Thyroid gland (tissue), 4 donors: Measurements from ENCODE around the gene TIAL1. TPM values are rescaled to one million over a fixed set of nuclear protein-coding genes. Genes with fewer than 3 reads are reported as not detected.
"Not testable (repeated sequence)": the region's sequence is repeated elsewhere in the genome, so short reads cannot be mapped to it uniquely, and the experiment has no call there.

Experiments used
- DNase-seq, 2 donors: peaks; one replicate each; pipeline ENCODE4 v3.0.0-alpha.2; 2019
- H3K27ac ChIP-seq, 3 donors: fragments of 200-600 bp; sonication (generic); 1 replicate in 2 of 3; 2 replicates in 1 of 3; pipeline ENCODE4 v1.5.1; 2016 to 2019; ENCODE audit warnings: mild to moderate bottlenecking in 1 of 3, moderate library complexity in 1 of 3
- H3K27me3 ChIP-seq: fragments of 200-600 bp; sonication (generic); one replicate; pipeline ENCODE4 v1.5.1; 2019
- H3K36me3 ChIP-seq, 2 donors: fragments of 200-600 bp; sonication (generic); one replicate each; pipeline ENCODE4 v1.5.1; 2016 to 2019
- H3K4me1 ChIP-seq, 2 donors: fragments of 200-600 bp; sonication (generic); one replicate each; pipeline ENCODE4 v1.5.1; 2017 to 2019
- H3K4me3 ChIP-seq, 3 donors: fragments of 200-600 bp; sonication (generic); replicated peaks in 1 of 3; 1 replicate in 2 of 3; 2 replicates in 1 of 3; pipeline ENCODE4 v1.5.1; 2016; ENCODE audit warnings: mild to moderate bottlenecking in 1 of 3
- H3K9me3 ChIP-seq: fragments of 200-600 bp; sonication (generic); one replicate; pipeline ENCODE4 v1.5.1; 2017
- POLR2A ChIP-seq, 2 donors: fragments of 450-650 bp; IDR thresholded peaks; one replicate each; pipeline ENCODE4 v1.6.1; 2017; ENCODE audit warnings: antibody characterized with exemption in 2 of 2, mild to moderate bottlenecking in 2 of 2, moderate library complexity in 1 of 2
- WGBS, 2 donors: methylation state at CpG; one replicate each; pipeline ENCODE4 v1.1.5; 2017; 5-methylcytosine and 5-hydroxymethylcytosine counted together
- intact Hi-C: fragments of 100-400 bp; cut with DNase I; formaldehyde crosslinking; loops from one replicate; pipeline ENCODE4 v1.15.1; 2023
- total RNA-seq, 4 donors: library from RNA; depleted of rRNA; stranded (reverse); fragments of >200 nt; gene quantifications; one replicate each; pipeline ENCODE4 v1.2.3, GENCODE V29; 2016
- TF ChIP-seq, protein P1 (sequence below), 6 experiments: fragments of 200-600 bp in 3 of 6; fragments of 450-650 bp in 3 of 6; sonication (generic) in 3 of 6; IDR thresholded peaks; one replicate each; pipeline ENCODE4 v1.5.1; 2016 to 2019; ENCODE audit warnings: antibody characterized with exemption in 6 of 6, mild to moderate bottlenecking in 2 of 6, inconsistent platforms in 1 of 6, moderate library complexity in 1 of 6

The TIAL1 gene
- total RNA-seq, 4 donors from 2014 or later = 89.3 to 119 (median 95.5) TPM

DNA sequence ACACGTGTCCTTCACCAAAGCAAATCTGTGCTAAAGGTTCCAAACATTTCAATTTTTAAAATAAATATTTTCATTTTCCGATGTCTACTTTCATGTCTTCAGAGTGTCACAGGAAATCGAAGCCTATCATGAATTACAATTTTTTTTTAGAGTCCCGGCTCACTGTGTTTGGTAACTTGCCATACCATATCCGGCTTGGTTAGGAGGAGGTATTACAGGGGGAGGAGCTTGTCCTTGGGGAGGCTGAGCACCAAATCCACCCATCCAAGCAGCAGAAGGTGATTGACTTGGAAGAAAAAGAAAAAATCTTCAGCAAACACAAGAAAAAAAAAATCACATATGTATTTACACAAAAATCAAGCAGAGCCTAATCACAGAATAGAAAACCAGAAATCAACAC lies 21.3 kb downstream of the TIAL1 start:
- DNase-seq = no peak
- no peaks in the 10 kb centered on the region for H3K27me3 ChIP-seq
- no peak overlapping the region for H3K4me3 ChIP-seq
- WGBS, 2 donors = 69 to 81% methylated on average over 5 of the region's 5 CpGs
- no peak overlapping the region for H3K27ac ChIP-seq
- intact Hi-C loops = no loop called here
- TF ChIP-seq, protein P1, sequence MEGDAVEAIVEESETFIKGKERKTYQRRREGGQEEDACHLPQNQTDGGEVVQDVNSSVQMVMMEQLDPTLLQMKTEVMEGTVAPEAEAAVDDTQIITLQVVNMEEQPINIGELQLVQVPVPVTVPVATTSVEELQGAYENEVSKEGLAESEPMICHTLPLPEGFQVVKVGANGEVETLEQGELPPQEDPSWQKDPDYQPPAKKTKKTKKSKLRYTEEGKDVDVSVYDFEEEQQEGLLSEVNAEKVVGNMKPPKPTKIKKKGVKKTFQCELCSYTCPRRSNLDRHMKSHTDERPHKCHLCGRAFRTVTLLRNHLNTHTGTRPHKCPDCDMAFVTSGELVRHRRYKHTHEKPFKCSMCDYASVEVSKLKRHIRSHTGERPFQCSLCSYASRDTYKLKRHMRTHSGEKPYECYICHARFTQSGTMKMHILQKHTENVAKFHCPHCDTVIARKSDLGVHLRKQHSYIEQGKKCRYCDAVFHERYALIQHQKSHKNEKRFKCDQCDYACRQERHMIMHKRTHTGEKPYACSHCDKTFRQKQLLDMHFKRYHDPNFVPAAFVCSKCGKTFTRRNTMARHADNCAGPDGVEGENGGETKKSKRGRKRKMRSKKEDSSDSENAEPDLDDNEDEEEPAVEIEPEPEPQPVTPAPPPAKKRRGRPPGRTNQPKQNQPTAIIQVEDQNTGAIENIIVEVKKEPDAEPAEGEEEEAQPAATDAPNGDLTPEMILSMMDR (IDR thresholded peaks at IDR 0.05) = no peak
- TF ChIP-seq POLR2A (IDR thresholded peaks at IDR 0.05) = no peak
- peaks cover 44 to 52% of the 10 kb centered on the region in 2 donors for H3K36me3 ChIP-seq
- H3K4me1 ChIP-seq = no peaks in the 10 kb centered on the region
- no peaks in the 10 kb centered on the region for H3K9me3 ChIP-seq

DNA sequence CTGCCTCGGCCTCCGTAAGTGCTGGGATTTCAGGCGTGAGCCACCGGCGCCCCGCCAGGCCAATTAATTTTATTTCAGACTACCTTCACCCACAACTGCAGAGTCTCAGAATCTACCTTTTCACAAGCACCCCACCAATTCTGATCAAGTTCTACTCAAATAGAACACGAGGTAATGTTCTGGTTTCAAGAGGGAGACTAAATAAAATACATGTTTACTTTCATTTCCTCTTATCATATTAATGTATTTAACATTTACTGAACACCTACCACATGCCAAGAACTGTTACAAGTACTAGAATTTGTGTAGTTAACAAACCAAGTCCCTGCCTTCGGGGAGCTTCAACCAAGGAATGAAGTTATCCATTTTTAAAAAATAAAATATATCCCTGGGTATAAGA lies 28.8 kb downstream of the TIAL1 start:
- H3K27ac ChIP-seq = no peak overlapping the region
- no peak for DNase-seq
- no peaks in the 10 kb centered on the region for H3K27me3 ChIP-seq
- H3K4me3 ChIP-seq = no peak overlapping the region
- H3K9me3 ChIP-seq = no peaks in the 10 kb centered on the region
- peaks cover 3 to 5% of the 10 kb centered on the region in 2 donors for H3K4me1 ChIP-seq
- peaks cover 0 to 10% of the 10 kb centered on the region in 2 donors for H3K36me3 ChIP-seq
- no peak for TF ChIP-seq POLR2A (IDR thresholded peaks at IDR 0.05)
- TF ChIP-seq, protein P1 (IDR thresholded peaks at IDR 0.05) = no peak
- intact Hi-C loops = no loop called here
- WGBS, 2 donors = 79 to 92% methylated on average over 8 of the region's 8 CpGs

DNA sequence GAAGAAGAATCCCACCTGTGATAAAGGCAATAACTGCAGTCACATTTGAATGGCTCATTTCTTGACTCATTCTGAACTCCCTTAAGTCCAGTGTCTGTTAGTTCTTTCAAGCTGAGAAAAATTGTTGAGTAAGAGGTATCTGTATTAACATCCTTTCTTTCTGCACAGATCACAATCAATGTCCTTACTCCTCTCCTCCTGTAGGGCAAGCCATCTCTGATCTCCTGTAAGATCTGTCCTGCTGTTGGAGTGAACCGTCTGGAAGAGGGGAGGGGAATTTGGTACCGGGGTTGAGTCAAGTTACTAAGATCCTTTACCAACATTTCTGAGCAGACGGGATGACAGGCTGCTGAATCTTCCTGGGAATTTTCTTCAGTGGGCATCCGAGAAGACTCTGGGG lies 34.7 kb downstream of the TIAL1 start:
- 87 to 90% methylated on average over 4 of the region's 4 CpGs for WGBS, 2 donors

DNA sequence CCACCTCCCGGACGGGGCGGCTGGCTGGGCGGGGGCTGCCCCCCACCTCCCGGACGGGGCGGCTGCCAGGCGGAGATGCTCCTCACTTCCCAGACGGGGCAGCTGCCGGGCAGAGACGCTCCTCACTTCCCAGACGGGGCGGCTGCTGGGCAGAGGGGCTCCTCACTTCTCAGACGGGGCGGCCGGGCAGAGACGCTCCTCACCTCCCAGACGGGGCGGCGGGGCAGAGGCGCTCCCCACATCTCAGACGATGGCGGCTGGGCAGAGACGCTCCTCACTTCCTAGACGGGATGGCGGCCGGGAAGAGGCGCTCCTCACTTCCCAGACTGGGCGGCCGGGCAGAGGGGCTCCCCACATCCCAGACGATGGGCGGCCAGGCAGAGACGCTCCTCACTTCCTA lies 37.3 kb downstream of the TIAL1 start:
- intact Hi-C loops, H3K27me3 ChIP-seq, DNase-seq, H3K27ac ChIP-seq, H3K36me3 ChIP-seq, H3K4me3 ChIP-seq, H3K4me1 ChIP-seq, H3K9me3 ChIP-seq: not testable (repeated sequence)
- whole genome bisulfite sequencing, 2 donors = no CpG with 5 or more reads among the region's 33 CpGs

More for the DNA sequence above, 34.7 kb downstream of the TIAL1 start:
- H3K27me3 ChIP-seq = no peaks in the 10 kb centered on the region
- no peaks in the 10 kb centered on the region for H3K9me3 ChIP-seq
- no peak overlapping the region for H3K4me3 ChIP-seq
- no peaks in the 10 kb centered on the region for H3K4me1 ChIP-seq
- DNase-seq = no peak
- intact Hi-C loops = no loop called here
- H3K27ac ChIP-seq = no peak overlapping the region
- H3K36me3 ChIP-seq = no peaks in the 10 kb centered on the region
- TF ChIP-seq, protein P1 (IDR thresholded peaks at IDR 0.05) = no peak
- no peak for TF ChIP-seq POLR2A (IDR thresholded peaks at IDR 0.05)

DNA sequence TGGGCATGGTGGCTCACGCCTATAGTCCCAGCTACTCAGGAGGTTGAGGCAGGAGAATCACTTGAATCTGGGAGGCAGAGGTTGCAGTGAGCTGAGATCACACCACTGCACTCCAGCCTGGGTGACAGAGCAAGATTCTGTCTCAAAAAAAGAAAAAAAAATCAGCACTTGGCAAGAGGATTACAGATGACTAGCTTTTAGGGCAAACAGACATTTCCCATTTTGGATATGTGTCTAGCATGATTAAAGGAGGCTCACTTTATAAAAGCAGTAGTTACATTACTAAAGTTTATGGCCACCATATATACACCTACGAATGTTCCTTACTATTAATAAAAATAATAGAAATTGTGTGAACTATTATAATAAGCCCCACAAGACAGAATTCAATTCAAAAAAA lies 40.7 kb downstream of the TIAL1 start:
- H3K4me1 ChIP-seq, intact Hi-C loops, H3K4me3 ChIP-seq, DNase-seq, H3K27me3 ChIP-seq, H3K9me3 ChIP-seq, H3K36me3 ChIP-seq, H3K27ac ChIP-seq: not testable (repeated sequence)
- WGBS, 2 donors = 85 to 95% methylated on average over 2 of the region's 2 CpGs

DNA sequence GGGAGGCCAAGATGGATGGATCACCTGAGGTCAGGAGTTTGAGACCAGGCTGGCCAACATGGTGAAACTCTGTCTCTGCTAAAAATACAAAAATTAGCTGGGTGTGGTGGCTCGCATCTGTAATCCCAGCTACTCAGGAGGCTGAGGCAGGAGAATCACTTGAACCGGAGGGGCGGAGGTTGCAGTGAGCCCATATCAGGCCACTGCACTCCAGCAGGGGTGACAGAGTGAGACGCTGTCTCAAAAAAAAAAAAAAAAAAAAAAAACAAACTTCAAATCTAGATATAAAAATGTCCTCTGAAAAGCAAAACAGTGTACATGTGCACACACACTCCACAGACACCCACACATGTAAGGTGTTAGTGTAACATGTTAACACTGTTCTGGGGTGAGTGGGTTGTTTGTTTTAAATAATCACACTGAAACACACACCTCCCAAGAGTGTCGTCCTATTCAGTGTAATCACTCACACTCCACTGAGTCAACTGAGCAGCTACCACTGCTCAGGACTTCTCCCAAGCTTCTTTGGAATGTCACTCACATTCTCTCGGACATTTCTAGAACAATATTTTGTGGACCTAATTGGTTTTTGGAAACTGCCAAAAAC lies 41.5 kb downstream of the TIAL1 start:
- H3K27ac ChIP-seq = no peak overlapping the region
- DNase-seq = no peak
- no peaks in the 10 kb centered on the region for H3K9me3 ChIP-seq
- no peaks in the 10 kb centered on the region for H3K27me3 ChIP-seq
- no peak overlapping the region for H3K4me3 ChIP-seq
- TF ChIP-seq, protein P1 (IDR thresholded peaks at IDR 0.05) = no peak
- no peak for TF ChIP-seq POLR2A (IDR thresholded peaks at IDR 0.05)
- H3K4me1 ChIP-seq = no peaks in the 10 kb centered on the region
- 85 to 86% methylated on average over 6 of the region's 6 CpGs for WGBS, 2 donors
- H3K36me3 ChIP-seq = no peaks in the 10 kb centered on the region
- intact Hi-C loops = no loop called here
